Measurements from ENCODE around the gene LATS1.
A peak's percentile ranks its signal among the peaks of the same experiment; 100 is the strongest.
"Not testable (repeated sequence)": the region's sequence is repeated elsewhere in the genome, so short reads cannot be mapped to it uniquely, and the experiment has no call there.

The LATS1 gene

GRCh38 chr6:149755300-149756260 lies 37.7 kb upstream of the LATS1 start:
- ChIA-PET CTCF (interaction anchor here (1.0 kb wide), 1 partner anchor 19 kb away, joined by 3 read pairs; no protein-coding TSS in a partner anchor), POLR2A (no interaction called here)
- no peak for DNase-seq (ENCODE audit: extremely low spot score)
- no peak for TF ChIP-seq CTCF (IDR thresholded peaks at IDR 0.05; ENCODE audit: control extremely low read depth, extremely low read depth, low read depth, missing control alignments)

- ChIA-PET POLR2A (no interaction called here), CTCF (no interaction called here)
- no peak for DNase-seq (ENCODE audit: extremely low spot score)
- TF ChIP-seq CTCF (IDR thresholded peaks at IDR 0.05; ENCODE audit: control extremely low read depth, extremely low read depth, low read depth, missing control alignments), result no peak
These were observed 36.6 kb upstream of the LATS1 start for GRCh38 chr6:149754548-149754947.

GRCh38 chr6:149753374-149753637 lies 35.4 kb upstream of the LATS1 start:
- POLR2A ChIA-PET; DNase-seq (ENCODE audit: extremely low spot score): not testable (repeated sequence)
- CTCF ChIA-PET, result interaction anchor here (1.1 to 1.2 kb wide), 2 partner anchors 9 to 10 kb away, joined by 4 to 6 read pairs; no protein-coding TSS in a partner anchor

GRCh38 chr6:149752600-149753373 lies 34.9 kb upstream of the LATS1 start:
- CTCF ChIA-PET, result interaction anchor here (1.1 to 1.2 kb wide), 2 partner anchors 8 to 11 kb away, joined by 4 to 6 read pairs; no protein-coding TSS in a partner anchor
- TF ChIP-seq CTCF (IDR thresholded peaks at IDR 0.05; ENCODE audit: control extremely low read depth, extremely low read depth, low read depth, missing control alignments), result no peak
- no peak for DNase-seq (ENCODE audit: extremely low spot score)
- POLR2A ChIA-PET, result no interaction called here

- POLR2A ChIA-PET; CTCF ChIA-PET; DNase-seq (ENCODE audit: extremely low spot score): not testable (repeated sequence)
These were observed 34.0 kb upstream of the LATS1 start for GRCh38 chr6:149751920-149752319.

GRCh38 chr6:149751239-149751638 lies 33.3 kb upstream of the LATS1 start:
- no peak for TF ChIP-seq CTCF (IDR thresholded peaks at IDR 0.05; ENCODE audit: control extremely low read depth, extremely low read depth, low read depth, missing control alignments)
- POLR2A ChIA-PET, result no interaction called here
- no peak for DNase-seq (ENCODE audit: extremely low spot score)
- CTCF ChIA-PET, result no interaction called here

- peak; percentile 68 for DNase-seq (ENCODE audit: extremely low spot score)
- ChIA-PET POLR2A (no interaction called here), CTCF (interaction anchor here (1.3 kb wide), 1 partner anchor 14 kb away, joined by 3 read pairs; no protein-coding TSS in a partner anchor)
- TF ChIP-seq CTCF (IDR thresholded peaks at IDR 0.05; ENCODE audit: control extremely low read depth, extremely low read depth, low read depth, missing control alignments), result no peak
These were observed 32.3 kb upstream of the LATS1 start for GRCh38 chr6:149750136-149750609.

Data from GM10248 (cell line).